GM12878 (cell line): Measurements from ENCODE around the gene CD1D. TPM values are rescaled to one million over a fixed set of nuclear protein-coding genes. Genes with fewer than 3 reads are reported as not detected.

ENCODE experiments used
- ATAC-seq: fragments of 200-7000 bp; cut with Tn5 transposase; 3 replicates; pipeline ENCODE4 v1.9.1; 2020; ENCODE audit warnings: mild to moderate bottlenecking, moderate library complexity
- BruUV-seq: library from RNA; stranded (reverse); fragments of 400-500 nt; replicated peaks from 2 replicates; lab custom pipeline; 2021; lab: Mats Ljungman, UMichigan
- CTCF ChIA-PET: fragments of 300-600 bp; sonication (Branson Sonifier 250); formaldehyde crosslinking; extraction: SDS; loops from one replicate; lab custom pipeline; 2021; ENCODE audit warnings: inconsistent platforms; lab: Yijun Ruan, JAX
- POLR2A ChIA-PET: fragments of 350-600 bp; formaldehyde crosslinking; extraction: SDS; loops from one replicate; lab custom pipeline; 2021; ENCODE audit warnings: inconsistent platforms; lab: Charles Lee
- RAD21 ChIA-PET: fragments of 300-600 bp; sonication (Branson Sonifier 250); formaldehyde crosslinking; loops from one replicate; lab custom pipeline; 2023; ENCODE audit warnings: antibody characterized with exemption; ENCODE audit not compliant: unreplicated experiment; lab: Charles Lee
- SMC1A ChIA-PET: fragments of 300-600 bp; sonication (Branson Sonifier 250); formaldehyde crosslinking; loops from one replicate; lab custom pipeline; 2023; ENCODE audit not compliant: unreplicated experiment, uncharacterized antibody; lab: Charles Lee
- DNase-seq: peaks from one replicate; pipeline ENCODE4 v3.0.0-alpha.2; 2011; ENCODE audit warnings: low read depth, low spot score
- FAIRE-seq: peaks from 3 replicates; lab custom pipeline; 2011; peaks lifted over from hg19 to GRCh38; lab: Jason Lieb, UNC
- H2AFZ ChIP-seq: 2 replicates; pipeline ENCODE4 v1.6.0; 2011; ENCODE audit warnings: low read depth, low read length, control low read depth; ENCODE audit not compliant: control insufficient read depth
- H3K27ac ChIP-seq: 2 replicates; pipeline ENCODE4 v1.5.1; 2011; ENCODE audit warnings: control low read depth; ENCODE audit not compliant: control insufficient read depth, insufficient read depth
- H3K27me3 ChIP-seq, 2 experiments: replicated peaks in 1 of 2; 2 replicates each; pipeline versions ENCODE4 v1.6.0 to v1.6.1; 2011; ENCODE audit warnings: low read length in 1 of 2; ENCODE audit not compliant: control insufficient read depth in 2 of 2, insufficient read depth in 2 of 2
- H3K36me3 ChIP-seq, 2 experiments: 2 replicates each; pipeline ENCODE4 v1.5.1; 2011; ENCODE audit warnings: low read length in 1 of 2; ENCODE audit not compliant: control insufficient read depth in 2 of 2, insufficient read depth in 2 of 2
- H3K4me1 ChIP-seq: 2 replicates; pipeline ENCODE4 v1.6.1; 2011; ENCODE audit warnings: mild to moderate bottlenecking, low read length, moderate library complexity, mixed read lengths; ENCODE audit not compliant: control insufficient read depth, insufficient read depth
- H3K4me2 ChIP-seq: 2 replicates; pipeline ENCODE4 v1.6.0; 2011; ENCODE audit warnings: control low read depth; ENCODE audit not compliant: control insufficient read depth, insufficient read depth
- H3K4me3 ChIP-seq: fragments of 200-600 bp; sonication (generic); 2 replicates; pipeline ENCODE4 v1.5.1; 2016
- H3K79me2 ChIP-seq: 2 replicates; pipeline ENCODE4 v1.6.0; 2011; ENCODE audit warnings: low read length; ENCODE audit not compliant: control insufficient read depth, insufficient read depth
- H3K9ac ChIP-seq: 2 replicates; pipeline ENCODE4 v1.8.0; 2011; ENCODE audit warnings: low read length, control low read depth, mixed read lengths; ENCODE audit not compliant: control insufficient read depth, insufficient read depth
- H3K9me3 ChIP-seq: replicated peaks from 3 replicates; pipeline ENCODE4 v1.5.1; 2011; ENCODE audit warnings: mild to moderate bottlenecking, low read length; ENCODE audit not compliant: control insufficient read depth, insufficient read depth
- H4K20me1 ChIP-seq: 2 replicates; pipeline ENCODE4 v1.6.0; 2011; ENCODE audit not compliant: control insufficient read depth, insufficient read depth
- EED ChIP-seq: sonication (generic); IDR thresholded peaks from 2 replicates; pipeline ENCODE4 v1.6.1; 2016; ENCODE audit warnings: antibody characterized with exemption, low read depth
- GABPA ChIP-seq: IDR thresholded peaks from 2 replicates; pipeline ENCODE4 v1.6.1; 2014; ENCODE audit warnings: antibody characterized with exemption, low read depth, mild to moderate bottlenecking, inconsistent platforms
- HDGF ChIP-seq: fragments of 450-650 bp; IDR thresholded peaks from 2 replicates; pipeline ENCODE4 v1.6.1; 2016; ENCODE audit warnings: antibody characterized with exemption
- KAT2A ChIP-seq: conservative IDR thresholded peaks from 2 replicates; pipeline ENCODE4 v1.6.1; 2011; ENCODE audit warnings: low read depth, low read length; ENCODE audit not compliant: control insufficient read depth
- MTA2 ChIP-seq: fragments of 450-650 bp; IDR thresholded peaks from 2 replicates; pipeline ENCODE4 v1.6.1; 2016; ENCODE audit warnings: low read depth, mild to moderate bottlenecking, moderate library complexity
- POLR2AphosphoS2 ChIP-seq: IDR thresholded peaks from 2 replicates; pipeline ENCODE4 v1.6.1; 2011; ENCODE audit warnings: low read depth, mild to moderate bottlenecking, low read length, improper control_type of control experiment, moderate library complexity
- SMAD1 ChIP-seq: fragments of 450-650 bp; IDR thresholded peaks from 2 replicates; pipeline ENCODE4 v1.6.1; 2018; ENCODE audit warnings: mild to moderate bottlenecking, low read depth; ENCODE audit not compliant: partially characterized antibody
- SPI1 ChIP-seq: IDR thresholded peaks from 2 replicates; pipeline ENCODE4 v1.6.1; 2011; ENCODE audit warnings: low read depth, mild to moderate bottlenecking, low read length, moderate library complexity, borderline replicate concordance; ENCODE audit not compliant: insufficient read depth
- SREBF1 ChIP-seq: IDR thresholded peaks from 2 replicates; pipeline ENCODE4 v1.6.1; 2012; ENCODE audit warnings: mild to moderate bottlenecking, low read length
- TARDBP ChIP-seq: IDR thresholded peaks from 2 replicates; pipeline ENCODE4 v1.6.1; 2016; ENCODE audit warnings: borderline replicate concordance
- TCF3 ChIP-seq: IDR thresholded peaks from 2 replicates; pipeline ENCODE4 v1.6.1; 2012; ENCODE audit warnings: low read depth, mild to moderate bottlenecking, low read length, borderline replicate concordance; ENCODE audit not compliant: insufficient read depth
- in situ Hi-C: fragments of 300-500 bp; cut with MboI; formaldehyde crosslinking; loops from 9 replicates; pipeline ENCODE4 v1.14.3; 2018; ENCODE audit warnings: mixed read lengths
- intact Hi-C: fragments of 100-400 bp; cut with micrococcal nuclease; formaldehyde crosslinking; loops from one replicate; pipeline ENCODE4 v1.14.2; 2022; ENCODE audit not compliant: unreplicated experiment
- polyA plus RNA-seq, 11 experiments: library from polyadenylated mRNA; depleted of rRNA in 4 of 11; unstranded in 6 of 11; stranded (reverse) in 5 of 11; fragments of >200 nt; fragmentation: Nextera tagmentation in 4 of 11; fragmentation: Illumina TruSeq in 1 of 11; extraction: Ambion mirVana in 4 of 11; extraction: Trizol in 1 of 11; gene quantifications; 1 replicate in 1 of 11; 2 replicates in 10 of 11; pipeline versions ENCODE4 v1.2.1 to v1.2.3, GENCODE V29; 2011 to 2016; ENCODE audit warnings: inconsistent platforms in 2 of 11, missing spikeins in 2 of 11, low read depth in 1 of 11
- total RNA-seq, 4 experiments: library from RNA; depleted of rRNA in 3 of 4; stranded (reverse); fragments of >200 nt in 3 of 4; fragmentation: Illumina TruSeq in 1 of 4; extraction: Trizol in 1 of 4; gene quantifications; 2 replicates each; pipeline versions ENCODE4 v1.2.1 to v1.2.3, GENCODE V29; 2013 to 2021
- TF ChIP-seq, protein P1 (sequence below): IDR thresholded peaks from 2 replicates; pipeline ENCODE4 v1.6.1; 2012; ENCODE audit warnings: low read depth, low read length, improper control_type of control experiment

The CD1D gene
- total and polyA plus RNA-seq, 10 of the 15 experiments (the other 5 are each of a cell fraction or from before 2014, with no cell fraction given): 0.21 to 1.4 (median 0.73) TPM; not detected in 2

GRCh38 chr1:158159597-158159996, 21.1 kb upstream of the CD1D start:
- Histone ChIP-seq H2AFZ (no peak overlapping the region), H4K20me1 (no peaks in the 10 kb centered on the region), H3K4me3 (no peak overlapping the region), H3K27me3 (peaks cover 0 to 5% of the 10 kb centered on the region in 2 experiments; a peak in 1 of 4 replicates), H3K36me3 (no peaks in the 10 kb centered on the region), H3K9me3 (no peaks in the 10 kb centered on the region; the same call in 2 of the 3 replicates), H3K4me2 (no peak overlapping the region), H3K79me2 (no peaks in the 10 kb centered on the region), H3K27ac (no peak overlapping the region), H3K9ac (no peak overlapping the region)
- no peak for FAIRE-seq
- ChIA-PET POLR2A (no interaction called here), CTCF (interaction anchor here (0.6 to 0.9 kb wide), 3 partner anchors 10 to 870 kb away, joined by 3 to 4 read pairs (median 4); no protein-coding TSS in a partner anchor), RAD21 (no interaction called here), SMC1A (interaction anchor here (0.6 to 3.3 kb wide), 5 partner anchors 8 to 769 kb away, joined by 3 to 10 read pairs (median 3); partner anchors contain the start of gene CD1D)
- BruUV-seq: no TSS peak
- no peak for DNase-seq
- in situ Hi-C loops: no loop called here
- no peak for ATAC-seq
- no peak for TF ChIP-seq SPI1
- TF ChIP-seq SREBF1: no peak
- no peak for TF ChIP-seq EED
- TF ChIP-seq TARDBP: no peak
- TF ChIP-seq GABPA: no peak
- no peak for TF ChIP-seq POLR2AphosphoS2
- TF ChIP-seq TCF3: no peak
- TF ChIP-seq, protein P1, sequence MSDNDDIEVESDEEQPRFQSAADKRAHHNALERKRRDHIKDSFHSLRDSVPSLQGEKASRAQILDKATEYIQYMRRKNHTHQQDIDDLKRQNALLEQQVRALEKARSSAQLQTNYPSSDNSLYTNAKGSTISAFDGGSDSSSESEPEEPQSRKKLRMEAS: no peak
- no peak for TF ChIP-seq SMAD1
- no peak for TF ChIP-seq MTA2
- TF ChIP-seq HDGF: no peak
- TF ChIP-seq KAT2A: no peak
- TF ChIP-seq, all 136 proteins: peak for 0
- peaks cover 24% of the 10 kb centered on the region for H3K4me1 ChIP-seq
- intact Hi-C loops: no loop called here
